HCT116 (cell line): Measurements from ENCODE around the gene MYLK4. TPM values are rescaled to one million over a fixed set of nuclear protein-coding genes. Genes with fewer than 3 reads are reported as not detected.

Source experiments
- ATAC-seq: fragments of 200-7000 bp; cut with Tn5 transposase; 2 replicates; pipeline ENCODE4 v1.9.1; 2020; ENCODE audit warnings: mild to moderate bottlenecking, moderate library complexity
- BruUV-seq: library from RNA; stranded (reverse); fragments of 400-500 nt; replicated peaks from 2 replicates; lab custom pipeline; 2021; lab: Mats Ljungman, UMichigan
- CTCF ChIA-PET: fragments of 300-600 bp; sonication (Branson Sonifier 250); formaldehyde crosslinking; loops from one replicate; lab custom pipeline; 2021; ENCODE audit warnings: antibody characterized with exemption; lab: Charles Lee
- POLR2A ChIA-PET: fragments of 300-600, 350-600 bp; sonication (Branson Sonifier 250); formaldehyde crosslinking; loops from one replicate; lab custom pipeline; 2021; ENCODE audit warnings: antibody characterized with exemption; lab: Charles Lee
- RAD21 ChIA-PET, 2 experiments: fragments of 300-600 bp; sonication (Branson Sonifier 250); formaldehyde crosslinking; loops; one replicate each; lab custom pipeline; 2023; ENCODE audit warnings: low total read pairs in 2 of 2; ENCODE audit not compliant: uncharacterized antibody in 2 of 2, unreplicated experiment in 2 of 2, low non-redundant PET in 1 of 2; lab: Charles Lee
- DNase-seq: peaks from one replicate; pipeline ENCODE4 v3.0.0-alpha.2; 2010; ENCODE audit warnings: low read depth, low spot score
- H2AFZ ChIP-seq: fragments of 200-600 bp; shearing (Covaris generic), sonication (generic); 2 replicates; pipeline ENCODE4 v1.6.1; 2017; ENCODE audit warnings: low read depth, mixed run types, mixed read lengths, antibody characterized with exemption, low read length; ENCODE audit not compliant: poor library complexity, severe bottlenecking
- H3K27ac ChIP-seq: 2 replicates; pipeline ENCODE4 v1.5.1; 2012; ENCODE audit warnings: low read depth, low read length
- H3K27me3 ChIP-seq: fragments of 200-600 bp; sonication (generic); 2 replicates; pipeline ENCODE4 v1.6.1; 2016; ENCODE audit warnings: mixed run types, low read length, mixed read lengths; ENCODE audit not compliant: insufficient read depth
- H3K36me3 ChIP-seq, 2 experiments: fragments of 200-500 bp in 1 of 2; fragments of 200-600 bp in 1 of 2; sonication (Bioruptor generic) in 1 of 2; sonication (generic) in 1 of 2; 2 replicates each; pipeline versions ENCODE4 v1.5.1 to v1.6.1; 2014 to 2016; ENCODE audit warnings: low read length in 2 of 2, inconsistent platforms in 1 of 2, mixed read lengths in 1 of 2, mixed run types in 1 of 2; ENCODE audit not compliant: insufficient read depth in 2 of 2, control insufficient read depth in 1 of 2
- H3K4me1 ChIP-seq, 2 experiments: fragments of 200-600 bp in 1 of 2; sonication (generic) in 1 of 2; 2 replicates each; pipeline versions ENCODE4 v1.5.1 to v1.6.1; 2012 to 2017; ENCODE audit warnings: low read length in 2 of 2, inconsistent platforms in 1 of 2, mild to moderate bottlenecking in 1 of 2, mixed read lengths in 1 of 2, mixed run types in 1 of 2, moderate library complexity in 1 of 2; ENCODE audit not compliant: insufficient read depth in 2 of 2, control insufficient read depth in 1 of 2
- H3K4me2 ChIP-seq: fragments of 200-600 bp; sonication (generic); 2 replicates; pipeline ENCODE4 v1.6.1; 2017; ENCODE audit warnings: mixed run types, low read length, mixed read lengths
- H3K4me3 ChIP-seq, 2 experiments: fragments of 200-600 bp in 1 of 2; sonication (generic) in 1 of 2; replicated peaks in 1 of 2; 2 replicates each; pipeline ENCODE4 v1.5.1; 2011 to 2016; ENCODE audit warnings: low read length in 2 of 2, control low read depth in 1 of 2, low read depth in 1 of 2, mild to moderate bottlenecking in 1 of 2, mixed read lengths in 1 of 2, mixed run types in 1 of 2
- H3K79me2 ChIP-seq: fragments of 200-600 bp; sonication (generic); 2 replicates; pipeline ENCODE4 v1.6.1; 2017; ENCODE audit warnings: mild to moderate bottlenecking, mixed run types, low read length, moderate library complexity, mixed read lengths; ENCODE audit not compliant: insufficient read depth
- H3K9ac ChIP-seq: fragments of 200-600 bp; sonication (generic); 2 replicates; pipeline ENCODE4 v1.6.1; 2016; ENCODE audit warnings: low read length, mixed read lengths
- H3K9me2 ChIP-seq: fragments of 200-600 bp; sonication (generic), shearing (Covaris generic); 2 replicates; pipeline ENCODE4 v1.6.1; 2017; ENCODE audit warnings: mixed run types, mild to moderate bottlenecking, moderate library complexity; ENCODE audit not compliant: insufficient read depth
- H3K9me3 ChIP-seq, 2 experiments: fragments of 200-500 bp in 1 of 2; fragments of 200-600 bp in 1 of 2; sonication (Bioruptor generic) in 1 of 2; sonication (generic) in 1 of 2; 2 replicates each; pipeline ENCODE4 v1.6.1; 2014 to 2017; ENCODE audit warnings: low read length in 2 of 2, mixed read lengths in 2 of 2, inconsistent platforms in 1 of 2, low read depth in 1 of 2, mild to moderate bottlenecking in 1 of 2, mixed run types in 1 of 2, moderate library complexity in 1 of 2; ENCODE audit not compliant: control insufficient read depth in 1 of 2, insufficient read depth in 1 of 2
- H4K20me1 ChIP-seq: fragments of 200-600 bp; sonication (generic), shearing (Covaris generic); 2 replicates; pipeline ENCODE4 v1.6.1; 2017; ENCODE audit warnings: mixed run types, mild to moderate bottlenecking, moderate library complexity; ENCODE audit not compliant: insufficient read depth
- ATF3 ChIP-seq: IDR thresholded peaks from 2 replicates; pipeline ENCODE4 v1.6.1; 2012
- CBX3 ChIP-seq: IDR thresholded peaks from 2 replicates; pipeline ENCODE4 v1.6.1; 2012; ENCODE audit warnings: low read depth
- CEBPB ChIP-seq: IDR thresholded peaks from 2 replicates; pipeline ENCODE4 v1.6.1; 2012; ENCODE audit warnings: low read depth
- EGR1 ChIP-seq: IDR thresholded peaks from 2 replicates; pipeline ENCODE4 v1.6.1; 2012; ENCODE audit warnings: low read depth
- EZH2 ChIP-seq: fragments of 200-600 bp; sonication (generic); IDR thresholded peaks from 2 replicates; pipeline ENCODE4 v1.6.1; 2017; ENCODE audit warnings: antibody characterized with exemption, mixed run types
- JUND ChIP-seq: IDR thresholded peaks from 2 replicates; pipeline ENCODE4 v1.6.1; 2012
- MAX ChIP-seq: IDR thresholded peaks from 2 replicates; pipeline ENCODE4 v1.6.1; 2012
- POLR2AphosphoS5 ChIP-seq: IDR thresholded peaks from 2 replicates; pipeline ENCODE4 v1.6.1; 2011; ENCODE audit warnings: mild to moderate bottlenecking, low read depth, low read length, moderate library complexity
- SRF ChIP-seq: IDR thresholded peaks from 2 replicates; pipeline ENCODE4 v1.6.1; 2012; ENCODE audit warnings: low read depth
- TCF7L2 ChIP-seq: IDR thresholded peaks from 2 replicates; pipeline ENCODE4 v1.7.0; 2011; ENCODE audit warnings: borderline replicate concordance, inconsistent platforms; ENCODE audit not compliant: insufficient read depth, insufficient read length; ENCODE audit errors: extremely low read depth
- ZFX ChIP-seq: fragments of 450-650 bp; IDR thresholded peaks from 2 replicates; pipeline ENCODE4 v1.6.1; 2017
- intact Hi-C: fragments of 100-400 bp; cut with micrococcal nuclease; formaldehyde crosslinking; loops from 2 replicates; pipeline ENCODE4 v1.10.0; 2022
- total RNA-seq: library from RNA; stranded (reverse); gene quantifications from one replicate; pipeline ENCODE4 v1.2.1, GENCODE V29; 2021; ENCODE audit not compliant: unreplicated experiment
- TF ChIP-seq, protein P1 (sequence below): IDR thresholded peaks from 2 replicates; pipeline ENCODE4 v1.6.1; 2012; ENCODE audit warnings: low read depth

MYLK4 gene
- total RNA-seq, 1 experiment from 2014 or later: 0.27 TPM

GRCh38 chr6:2652611-2653010, 98.1 kb downstream of the MYLK4 start:
- no peak overlapping the region for H3K9ac ChIP-seq
- no peak overlapping the region for H3K4me2 ChIP-seq
- H3K79me2 ChIP-seq: no peaks in the 10 kb centered on the region
- H4K20me1 ChIP-seq: no peaks in the 10 kb centered on the region
- no peak for DNase-seq
- H2AFZ ChIP-seq: peak overlapping the region; percentile 48
- no peak for ATAC-seq
- RAD21 ChIA-PET: no interaction called here
- POLR2A ChIA-PET: no interaction called here
- no peaks in the 10 kb centered on the region for H3K4me1 ChIP-seq
- H3K27me3 ChIP-seq: no peaks in the 10 kb centered on the region
- H3K36me3 ChIP-seq: no peaks in the 10 kb centered on the region
- no TSS peak for BruUV-seq
- TF ChIP-seq SRF: no peak
- no peak for TF ChIP-seq CEBPB
- TF ChIP-seq, protein P1, sequence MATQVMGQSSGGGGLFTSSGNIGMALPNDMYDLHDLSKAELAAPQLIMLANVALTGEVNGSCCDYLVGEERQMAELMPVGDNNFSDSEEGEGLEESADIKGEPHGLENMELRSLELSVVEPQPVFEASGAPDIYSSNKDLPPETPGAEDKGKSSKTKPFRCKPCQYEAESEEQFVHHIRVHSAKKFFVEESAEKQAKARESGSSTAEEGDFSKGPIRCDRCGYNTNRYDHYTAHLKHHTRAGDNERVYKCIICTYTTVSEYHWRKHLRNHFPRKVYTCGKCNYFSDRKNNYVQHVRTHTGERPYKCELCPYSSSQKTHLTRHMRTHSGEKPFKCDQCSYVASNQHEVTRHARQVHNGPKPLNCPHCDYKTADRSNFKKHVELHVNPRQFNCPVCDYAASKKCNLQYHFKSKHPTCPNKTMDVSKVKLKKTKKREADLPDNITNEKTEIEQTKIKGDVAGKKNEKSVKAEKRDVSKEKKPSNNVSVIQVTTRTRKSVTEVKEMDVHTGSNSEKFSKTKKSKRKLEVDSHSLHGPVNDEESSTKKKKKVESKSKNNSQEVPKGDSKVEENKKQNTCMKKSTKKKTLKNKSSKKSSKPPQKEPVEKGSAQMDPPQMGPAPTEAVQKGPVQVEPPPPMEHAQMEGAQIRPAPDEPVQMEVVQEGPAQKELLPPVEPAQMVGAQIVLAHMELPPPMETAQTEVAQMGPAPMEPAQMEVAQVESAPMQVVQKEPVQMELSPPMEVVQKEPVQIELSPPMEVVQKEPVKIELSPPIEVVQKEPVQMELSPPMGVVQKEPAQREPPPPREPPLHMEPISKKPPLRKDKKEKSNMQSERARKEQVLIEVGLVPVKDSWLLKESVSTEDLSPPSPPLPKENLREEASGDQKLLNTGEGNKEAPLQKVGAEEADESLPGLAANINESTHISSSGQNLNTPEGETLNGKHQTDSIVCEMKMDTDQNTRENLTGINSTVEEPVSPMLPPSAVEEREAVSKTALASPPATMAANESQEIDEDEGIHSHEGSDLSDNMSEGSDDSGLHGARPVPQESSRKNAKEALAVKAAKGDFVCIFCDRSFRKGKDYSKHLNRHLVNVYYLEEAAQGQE: no peak
- no peak for TF ChIP-seq JUND
- no peak for TF ChIP-seq EGR1
- no peak for TF ChIP-seq ZFX
- no peak overlapping the region for H3K4me3 ChIP-seq
- no peaks in the 10 kb centered on the region for H3K9me2 ChIP-seq
- no peak overlapping the region for H3K27ac ChIP-seq
- no peaks in the 10 kb centered on the region for H3K9me3 ChIP-seq
- CTCF ChIA-PET: interaction anchor here (2.4 kb wide), 1 partner anchor 18 kb away, joined by 7 read pairs; no protein-coding TSS in a partner anchor
- intact Hi-C loops: no loop called here

DNA sequence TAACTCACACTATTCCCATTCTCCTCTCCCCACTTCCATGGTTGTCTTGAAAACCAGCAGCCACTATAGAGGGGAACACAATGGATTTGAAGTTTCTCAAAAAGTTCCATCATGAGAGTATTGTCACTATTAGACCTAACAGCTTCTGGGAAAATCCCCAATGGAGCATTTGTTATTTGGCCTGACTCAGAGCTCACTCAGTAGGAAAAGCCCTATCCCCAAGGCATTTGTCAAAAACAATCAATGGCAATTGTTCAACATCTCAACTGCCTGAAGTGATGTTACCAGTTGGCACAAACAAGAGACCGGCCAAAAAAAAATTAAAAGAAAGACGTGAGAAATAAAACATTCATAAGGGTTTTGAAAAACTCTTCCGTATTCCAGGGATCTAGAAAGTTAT, 98.8 kb downstream of the MYLK4 start:
- no peak for DNase-seq
- H3K9ac ChIP-seq: no peak overlapping the region
- ChIA-PET CTCF (no interaction called here), POLR2A (no interaction called here), RAD21 (no interaction called here)
- no TSS peak for BruUV-seq
- no peaks in the 10 kb centered on the region for H3K79me2 ChIP-seq
- ATAC-seq: no peak
- H4K20me1 ChIP-seq: no peaks in the 10 kb centered on the region
- no peak overlapping the region for H2AFZ ChIP-seq
- no peaks in the 10 kb centered on the region for H3K9me3 ChIP-seq
- H3K36me3 ChIP-seq: no peaks in the 10 kb centered on the region
- no peaks in the 10 kb centered on the region for H3K27me3 ChIP-seq
- intact Hi-C loops: no loop called here
- no peak overlapping the region for H3K4me2 ChIP-seq
- H3K9me2 ChIP-seq: no peaks in the 10 kb centered on the region
- TF ChIP-seq ATF3 (no peak), JUND (no peak), EGR1 (no peak), TCF7L2 (no peak), POLR2AphosphoS5 (no peak), EZH2 (no peak), MAX (no peak), CBX3 (no peak)
- H3K4me3 ChIP-seq: no peak overlapping the region
- no peaks in the 10 kb centered on the region for H3K4me1 ChIP-seq
- no peak overlapping the region for H3K27ac ChIP-seq
